ENCODE measurements around the gene FERMT3.

DNA sequence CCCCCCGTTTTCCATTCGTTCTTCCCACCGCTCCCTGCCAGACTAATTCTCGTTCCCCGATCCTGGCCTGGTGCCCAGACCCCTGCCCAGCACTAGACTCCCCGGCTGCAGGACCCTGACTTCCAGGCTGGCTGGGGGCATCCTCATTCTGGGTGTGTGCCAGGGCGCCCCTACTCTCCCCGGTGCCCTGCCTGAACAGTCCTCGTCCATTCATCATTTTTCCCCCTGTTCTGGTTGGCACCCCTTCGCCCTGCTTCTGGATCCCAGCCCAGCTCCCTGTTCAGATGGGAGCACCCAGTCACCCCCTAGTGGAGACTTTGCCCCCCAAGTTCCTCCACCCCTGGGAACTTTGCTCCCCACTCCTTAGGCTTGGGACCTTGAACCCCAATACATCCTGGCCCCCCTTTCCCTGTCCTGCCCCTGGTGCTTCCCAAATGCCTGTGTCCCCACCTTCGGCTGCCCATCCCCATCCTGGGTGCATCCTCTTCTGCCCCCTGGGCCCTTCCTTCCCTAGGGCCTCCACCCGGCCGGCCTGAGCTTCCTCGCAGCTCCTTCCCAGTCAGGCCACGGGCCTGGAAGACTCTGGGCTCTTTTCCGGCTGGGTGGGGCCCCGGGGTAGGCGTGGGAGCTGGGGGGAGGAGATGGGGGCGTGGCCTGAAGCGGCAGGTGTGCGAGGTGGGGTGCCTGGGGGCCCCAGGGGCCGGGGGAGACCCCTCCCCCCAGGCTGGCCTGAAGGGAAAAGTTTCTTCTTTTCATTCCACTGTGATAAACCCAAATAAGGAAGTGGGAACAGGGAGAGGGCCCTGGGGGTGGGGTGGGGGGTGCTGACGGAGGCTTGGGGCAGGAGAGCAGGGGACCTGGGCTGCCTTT lies 45.7 kb downstream of the FERMT3 start:
- TF ChIP-seq CTCF (IDR thresholded peaks at IDR 0.05 in 4 of 5, conservative IDR thresholded peaks at IDR 0.05 in 1 of 5), result peak in 1 of 5 experiments; percentile 33
- no peak for TF ChIP-seq POLR2A (IDR thresholded peaks at IDR 0.05)

Data from gastrocnemius medialis (tissue), 4 donors.